Tibial artery (tissue), 4 donors: Measurements from ENCODE around the gene GRIK4.

Experiments
- DNase-seq, 2 donors: peaks; one replicate each; pipeline ENCODE4 v3.0.0-alpha.2; 2019
- H3K27ac ChIP-seq, 2 donors: fragments of 200-600 bp; sonication (generic) in 1 of 2; 1 replicate in 1 of 2; 2 replicates in 1 of 2; pipeline ENCODE4 v1.5.1; 2018 to 2019; ENCODE audit warnings: mild to moderate bottlenecking in 1 of 2
- H3K27me3 ChIP-seq, 2 donors: fragments of 200-600 bp; sonication (generic) in 1 of 2; one replicate each; pipeline versions ENCODE4 v1.5.1 to v1.6.0; 2016 to 2019
- H3K36me3 ChIP-seq, 3 donors: fragments of 200-600 bp; sonication (generic) in 2 of 3; one replicate each; pipeline ENCODE4 v1.5.1; 2016 to 2019; ENCODE audit warnings: mild to moderate bottlenecking in 2 of 3
- H3K4me1 ChIP-seq, 4 donors: fragments of 200-600 bp; sonication (generic) in 2 of 4; 1 replicate in 3 of 4; 2 replicates in 1 of 4; pipeline ENCODE4 v1.5.1; 2016 to 2019
- H3K4me3 ChIP-seq, 2 donors: fragments of 200-600 bp; sonication (generic) in 1 of 2; 1 replicate in 1 of 2; 2 replicates in 1 of 2; pipeline ENCODE4 v1.5.1; 2018 to 2019; ENCODE audit warnings: mild to moderate bottlenecking in 2 of 2
- H3K9me3 ChIP-seq, 3 donors: fragments of 200-600 bp; sonication (generic) in 1 of 3; one replicate each; pipeline ENCODE4 v1.5.1; 2016 to 2019
- CTCF ChIP-seq, 2 experiments: fragments of 200-600 bp in 1 of 2; fragments of 450-650 bp in 1 of 2; IDR thresholded peaks; one replicate each; pipeline ENCODE4 v1.5.1; 2017 to 2019; ENCODE audit warnings: antibody characterized with exemption in 2 of 2, mild to moderate bottlenecking in 1 of 2, moderate library complexity in 1 of 2
- intact Hi-C: fragments of 100-400 bp; cut with DNase I; formaldehyde crosslinking; loops from one replicate; pipeline ENCODE4 v1.15.0; 2023; ENCODE audit warnings: low total_unique reads

Gene GRIK4

GRCh38 chr11:120492486-120492885 lies 19.1 kb upstream of the GRIK4 start:
- TF ChIP-seq CTCF (IDR thresholded peaks at IDR 0.05), result no peak
- Histone ChIP-seq H3K27ac (no peak overlapping the region), H3K36me3 (peaks cover 0 to 10% (median 6%) of the 10 kb centered on the region in 3 donors), H3K4me3 (no peak overlapping the region), H3K9me3 (no peaks in the 10 kb centered on the region), H3K27me3 (no peaks in the 10 kb centered on the region), H3K4me1 (no peaks in the 10 kb centered on the region)
- intact Hi-C loops, result no loop called here
- no peak for DNase-seq

GRCh38 chr11:120494595-120494994 lies 17.0 kb upstream of the GRIK4 start:
- no peaks in the 10 kb centered on the region for H3K4me1 ChIP-seq
- no peaks in the 10 kb centered on the region for H3K27me3 ChIP-seq
- H3K27ac ChIP-seq, result no peak overlapping the region
- intact Hi-C loops, result no loop called here
- H3K36me3 ChIP-seq, result peaks cover 0 to 10% (median 6%) of the 10 kb centered on the region in 3 donors
- no peak for DNase-seq
- no peaks in the 10 kb centered on the region for H3K9me3 ChIP-seq
- no peak overlapping the region for H3K4me3 ChIP-seq
- no peak for TF ChIP-seq CTCF (IDR thresholded peaks at IDR 0.05)

- no peaks in the 10 kb centered on the region for H3K36me3 ChIP-seq
- intact Hi-C loops, result no loop called here
- no peak for TF ChIP-seq CTCF (IDR thresholded peaks at IDR 0.05)
Observed at GRCh38 chr11:120499088-120499487, 12.5 kb upstream of the GRIK4 start.

GRCh38 chr11:120499859-120500258 lies 11.7 kb upstream of the GRIK4 start:
- no peak for DNase-seq
- Histone ChIP-seq H3K36me3 (no peaks in the 10 kb centered on the region), H3K27ac (no peak overlapping the region), H3K4me1 (no peaks in the 10 kb centered on the region), H3K27me3 (peaks cover 0 to 21% of the 10 kb centered on the region in 2 donors), H3K4me3 (no peak overlapping the region), H3K9me3 (no peaks in the 10 kb centered on the region)
- intact Hi-C loops, result no loop called here
- TF ChIP-seq CTCF (IDR thresholded peaks at IDR 0.05), result no peak

More at GRCh38 chr11:120499088-120499487, 12.5 kb upstream of the GRIK4 start:
- no peak for DNase-seq
- Histone ChIP-seq H3K9me3 (no peaks in the 10 kb centered on the region), H3K27me3 (peaks cover 0 to 15% of the 10 kb centered on the region in 2 donors), H3K4me3 (no peak overlapping the region), H3K27ac (no peak overlapping the region), H3K4me1 (no peaks in the 10 kb centered on the region)

GRCh38 chr11:120500414-120501071 lies 11.0 kb upstream of the GRIK4 start:
- no peak overlapping the region for H3K4me3 ChIP-seq
- intact Hi-C loops, result no loop called here
- no peaks in the 10 kb centered on the region for H3K36me3 ChIP-seq
- peak in 1 of 2 donors; percentile 30 for DNase-seq
- peaks cover 0 to 26% of the 10 kb centered on the region in 2 donors for H3K27me3 ChIP-seq
- no peak overlapping the region for H3K27ac ChIP-seq
- TF ChIP-seq CTCF (IDR thresholded peaks at IDR 0.05), result no peak
- H3K4me1 ChIP-seq, result no peaks in the 10 kb centered on the region
- no peaks in the 10 kb centered on the region for H3K9me3 ChIP-seq
